ENCODE results near the gene PRR11.
"Not testable (repeated sequence)": the region's sequence is repeated elsewhere in the genome, so short reads cannot be mapped to it uniquely, and the experiment has no call there.

PRR11 gene

DNA sequence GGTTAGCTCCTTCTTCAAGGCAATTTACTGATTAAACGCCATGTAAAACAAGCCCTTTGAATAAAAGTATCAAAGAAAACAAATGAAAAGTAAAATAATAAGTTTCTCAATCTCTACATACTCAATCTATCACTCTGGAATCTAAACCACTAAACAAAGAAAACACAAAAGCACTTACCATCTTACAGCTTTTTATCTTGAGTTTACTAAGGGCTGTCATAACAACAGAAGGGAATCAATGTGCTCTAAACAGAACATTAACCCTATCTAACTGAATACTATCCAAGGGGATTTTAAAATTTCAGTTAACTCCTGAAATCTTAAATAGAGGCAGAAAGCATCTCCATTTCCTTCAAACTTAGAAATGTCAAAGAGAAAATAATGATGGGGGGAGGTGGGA lies 4.0 kb upstream of the PRR11 start:
- DNase-seq (ENCODE audit: low read depth): peak; percentile 67

DNA sequence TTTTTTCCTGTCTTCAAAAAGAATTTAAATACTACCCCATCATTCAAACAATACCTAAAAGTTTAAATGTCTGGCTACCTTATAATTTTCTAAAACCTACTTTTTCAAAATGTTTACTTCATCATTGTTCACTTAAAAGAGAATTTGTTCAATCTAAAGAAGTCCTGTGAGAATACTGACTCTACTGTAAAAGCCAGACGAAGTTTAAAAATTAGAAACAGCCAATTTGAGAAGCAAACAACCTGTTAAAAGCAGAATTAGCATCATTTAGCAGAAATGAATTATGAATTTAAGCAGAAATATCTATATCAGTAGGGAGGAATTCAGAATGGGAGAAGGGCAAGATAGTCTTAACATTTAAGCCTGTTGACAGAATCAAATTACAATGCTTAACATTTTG lies 2.6 kb upstream of the PRR11 start:
- no peak for DNase-seq (ENCODE audit: low read depth)

DNA sequence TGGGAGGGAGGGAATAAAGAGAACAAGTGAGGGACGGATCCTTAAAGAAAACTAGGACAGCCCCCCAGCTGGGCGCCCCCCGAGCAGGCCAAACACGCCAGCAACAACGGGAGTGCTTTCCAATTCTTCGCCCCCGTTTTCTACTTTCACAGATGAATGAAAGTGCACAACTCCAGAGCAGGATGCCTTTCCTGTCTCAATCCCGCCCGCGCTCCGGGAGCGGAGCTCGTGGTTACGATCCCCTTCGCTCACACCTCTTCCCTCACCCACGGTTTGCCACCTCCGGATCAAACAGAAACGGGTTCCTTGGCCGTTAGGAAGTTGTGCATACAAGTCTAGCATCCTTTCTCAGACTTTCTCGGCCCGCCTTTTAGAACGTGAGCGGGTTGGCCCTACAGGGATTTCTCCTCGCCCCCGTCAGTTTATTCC lies 1.2 kb upstream of the PRR11 start:
- peak; percentile 49 for DNase-seq (ENCODE audit: low read depth)

DNA sequence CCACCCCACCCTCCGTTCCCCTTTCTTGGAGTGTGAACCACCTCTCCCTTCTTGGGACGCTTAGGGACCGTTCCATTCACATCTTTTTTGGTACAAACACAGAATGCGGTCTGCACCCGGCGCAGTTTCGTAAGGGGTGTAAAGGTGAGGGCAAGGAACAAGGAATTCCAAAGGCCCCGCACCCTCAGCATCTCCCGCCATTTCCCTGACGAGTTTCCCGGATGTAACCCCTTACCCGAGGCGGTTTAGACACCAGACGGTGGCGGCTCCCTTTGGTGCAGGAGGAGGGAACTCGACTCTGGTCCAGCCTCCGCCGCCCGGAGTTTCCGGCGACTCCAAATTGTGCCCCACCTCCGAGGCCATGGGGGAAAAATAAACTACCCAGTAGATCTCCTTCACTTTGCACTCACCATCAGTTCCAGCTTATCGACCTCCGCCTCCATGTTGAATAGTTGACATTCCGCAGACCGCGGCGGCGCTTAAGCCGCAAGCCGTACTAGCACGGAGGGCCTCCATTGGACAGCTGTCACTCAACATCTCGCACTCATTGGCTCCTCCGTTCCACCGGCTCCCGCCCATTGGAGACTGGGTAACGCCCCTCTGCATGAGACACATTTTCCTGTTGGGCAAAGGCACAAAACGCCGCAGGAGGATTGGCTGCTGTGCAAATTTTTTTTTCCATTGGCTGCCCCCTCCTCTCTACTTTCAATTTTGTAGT lies 666 bp upstream of the PRR11 start, which contains the start of gene SKA2:
Gene SKA2 (minus strand): TSS at position 466 of the 718 bp plus-strand sequence. CDS start 23 bp downstream, at position 443.
- no peak for DNase-seq (ENCODE audit: low read depth)

DNA sequence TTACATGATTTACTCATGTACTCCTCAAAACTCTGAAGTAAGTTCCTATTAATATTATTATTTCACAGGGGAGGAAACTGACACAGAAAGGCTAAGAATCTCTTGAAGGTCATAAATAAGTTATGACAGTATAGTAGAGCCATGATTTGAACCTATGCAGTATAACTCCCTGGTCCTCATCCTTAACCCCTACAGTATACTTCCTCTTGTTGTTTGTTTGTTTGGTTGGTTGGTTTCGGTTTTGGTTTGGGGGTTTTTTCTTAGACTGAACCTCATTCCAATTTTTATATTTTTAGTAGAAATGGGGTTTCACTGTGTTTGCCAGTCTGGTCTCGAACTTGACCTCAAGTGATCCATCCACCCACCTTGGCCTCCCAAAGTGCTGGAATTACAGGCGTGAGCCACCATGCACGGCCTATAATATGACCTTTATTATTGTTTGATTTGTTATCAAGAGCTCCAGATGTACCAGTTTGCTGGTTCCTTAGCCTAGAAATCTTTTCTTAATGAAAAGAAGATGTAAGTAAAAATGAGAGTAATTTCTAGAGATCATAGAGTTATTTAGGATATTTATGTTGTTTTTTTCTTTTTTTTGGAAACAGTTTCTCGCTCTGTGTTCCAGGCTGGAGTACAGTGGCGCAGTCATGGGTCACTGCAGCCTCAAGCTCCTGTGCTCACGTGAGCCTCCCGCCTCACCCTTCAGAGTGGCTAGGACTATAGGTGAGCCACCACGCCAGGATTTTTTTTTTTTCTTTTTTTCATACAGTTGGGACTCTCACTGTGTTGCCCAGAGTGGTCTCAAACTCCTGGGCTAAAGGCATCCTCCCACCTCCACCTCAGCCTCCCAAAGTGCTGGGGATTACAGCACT lies 4.8 kb downstream of the PRR11 start:
- DNase-seq (ENCODE audit: low read depth): no peak

DNA sequence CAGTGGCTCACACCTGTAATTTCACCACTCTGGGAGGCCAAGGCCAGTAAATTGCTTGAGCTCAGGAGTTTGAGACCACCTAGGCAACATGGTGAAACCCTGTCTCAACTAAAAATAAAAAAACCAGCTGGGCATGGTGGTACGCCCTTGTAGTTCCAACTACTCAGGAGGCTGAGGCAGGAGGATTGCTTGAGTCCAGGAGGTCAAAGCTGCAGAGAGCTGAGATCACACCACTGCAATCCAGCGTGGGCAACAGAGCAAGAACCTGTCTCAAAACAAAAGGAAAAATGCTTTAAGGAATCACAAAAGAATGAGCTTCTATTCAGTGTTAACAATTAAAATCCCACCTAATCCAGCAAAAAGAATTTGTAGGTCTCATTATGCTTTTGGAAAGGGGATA lies 5.9 kb downstream of the PRR11 start:
- DNase-seq (ENCODE audit: low read depth): no peak

DNA sequence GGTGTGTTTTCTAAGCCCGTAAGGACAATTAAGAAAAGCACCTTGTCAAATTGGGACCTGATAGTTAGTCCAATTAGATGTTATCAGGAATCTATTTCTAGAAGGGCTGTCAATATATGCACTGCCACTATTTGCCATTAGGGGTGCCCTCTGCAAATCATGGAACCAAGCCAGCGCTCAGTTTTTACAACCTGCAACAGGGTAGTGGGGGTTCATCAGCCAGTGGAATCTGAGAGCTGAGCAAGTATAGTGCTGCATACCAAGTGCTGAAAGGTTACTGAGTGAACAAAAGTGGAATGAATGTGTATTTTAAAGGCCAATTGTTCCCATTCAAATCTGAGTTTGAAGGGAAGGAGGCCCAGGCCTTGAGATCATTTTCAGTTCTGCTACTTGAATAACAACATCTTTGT lies 10.4 kb downstream of the PRR11 start:
- DNase-seq (ENCODE audit: low read depth): peak; percentile 49

DNA sequence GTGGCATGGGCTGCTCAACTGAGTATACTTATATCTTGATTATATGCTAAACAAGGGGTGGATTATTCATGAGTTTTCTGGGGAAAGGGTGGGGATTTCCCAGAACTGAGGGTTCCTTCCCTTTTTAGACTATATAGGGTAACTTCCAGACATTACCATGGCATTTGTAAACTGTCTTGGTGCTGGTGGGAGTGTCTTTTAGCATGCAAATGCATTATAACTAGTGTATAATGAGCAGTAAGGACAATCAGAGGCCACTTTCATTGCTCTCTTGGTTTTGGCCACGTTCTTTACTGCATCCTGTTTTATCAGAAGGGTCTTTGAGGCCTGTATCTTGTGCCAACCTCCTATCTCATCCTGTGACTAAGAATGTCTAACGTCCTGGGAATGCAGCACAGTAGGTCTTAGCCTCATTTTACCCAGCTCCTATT lies 12.0 kb downstream of the PRR11 start:
- no peak for DNase-seq (ENCODE audit: low read depth)

DNA sequence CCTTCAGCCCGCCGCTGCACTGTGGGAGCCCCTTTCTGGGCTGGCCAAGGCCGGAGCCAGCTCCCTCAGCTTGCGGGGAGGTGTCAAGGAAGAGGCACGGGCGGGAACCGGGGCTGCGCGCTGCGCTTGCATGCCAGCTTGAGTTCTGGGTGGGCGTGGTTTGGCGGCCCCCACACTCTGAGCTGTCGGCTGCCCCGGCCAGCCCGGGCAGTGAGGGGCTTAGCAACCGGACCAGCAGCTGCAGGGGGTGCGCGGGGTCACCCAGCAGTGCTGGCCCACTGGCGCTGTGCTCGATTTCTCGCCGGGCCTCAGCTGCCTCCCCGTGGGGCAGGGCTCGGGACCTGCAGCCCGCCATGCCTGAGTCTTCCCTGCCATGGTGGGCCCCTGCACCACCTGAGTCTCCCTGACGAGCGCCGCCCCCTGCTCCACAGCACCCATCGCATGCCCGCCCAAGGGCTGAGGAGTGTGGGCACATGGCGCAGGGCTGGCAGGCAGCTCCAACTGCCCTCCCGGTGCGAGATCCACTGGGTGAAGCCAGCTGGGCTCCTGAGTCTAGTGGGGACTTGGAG lies 17.0 kb downstream of the PRR11 start:
- no peak for DNase-seq (ENCODE audit: low read depth)

DNA sequence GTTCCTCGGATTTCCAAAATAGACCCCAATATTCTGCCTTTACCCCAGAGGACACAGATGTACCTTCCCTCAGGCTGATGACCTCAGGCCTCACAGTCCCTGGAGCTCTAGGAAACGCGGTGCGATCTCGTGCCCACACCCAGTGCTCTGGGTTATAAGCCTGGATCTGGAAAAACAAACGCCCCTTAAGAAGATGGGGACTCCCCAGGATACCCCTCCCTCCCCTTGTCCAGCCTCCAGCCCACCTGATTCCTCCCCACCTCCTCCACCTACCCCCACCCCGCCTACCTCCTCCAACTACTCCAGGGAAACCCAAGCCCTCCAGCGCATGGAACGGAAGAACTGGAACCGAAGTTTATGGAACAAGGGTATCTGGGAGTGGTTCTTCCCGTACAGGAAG lies 19.1 kb downstream of the PRR11 start:
- DNase-seq (ENCODE audit: low read depth): no peak

DNA sequence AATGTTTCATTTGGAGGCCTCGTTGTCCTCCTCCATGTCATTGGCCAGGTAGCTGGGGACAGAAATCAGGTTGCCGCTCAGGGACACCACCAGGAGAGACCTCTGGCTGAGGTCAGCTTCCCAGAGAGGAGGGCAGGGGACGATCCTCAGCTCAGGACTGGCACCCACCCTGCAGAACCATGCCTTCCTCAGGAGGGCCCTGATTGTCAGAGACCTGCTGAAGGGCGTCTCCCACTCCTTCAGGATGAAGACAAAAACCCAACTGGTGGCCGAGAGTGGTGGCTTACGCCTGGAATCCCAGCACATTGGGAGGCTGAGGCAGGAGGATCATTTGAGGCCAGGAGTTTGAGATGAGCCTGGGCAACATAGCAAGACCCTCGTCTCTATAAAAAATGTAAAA lies 19.5 kb downstream of the PRR11 start:
- no peak for DNase-seq (ENCODE audit: low read depth)

DNA sequence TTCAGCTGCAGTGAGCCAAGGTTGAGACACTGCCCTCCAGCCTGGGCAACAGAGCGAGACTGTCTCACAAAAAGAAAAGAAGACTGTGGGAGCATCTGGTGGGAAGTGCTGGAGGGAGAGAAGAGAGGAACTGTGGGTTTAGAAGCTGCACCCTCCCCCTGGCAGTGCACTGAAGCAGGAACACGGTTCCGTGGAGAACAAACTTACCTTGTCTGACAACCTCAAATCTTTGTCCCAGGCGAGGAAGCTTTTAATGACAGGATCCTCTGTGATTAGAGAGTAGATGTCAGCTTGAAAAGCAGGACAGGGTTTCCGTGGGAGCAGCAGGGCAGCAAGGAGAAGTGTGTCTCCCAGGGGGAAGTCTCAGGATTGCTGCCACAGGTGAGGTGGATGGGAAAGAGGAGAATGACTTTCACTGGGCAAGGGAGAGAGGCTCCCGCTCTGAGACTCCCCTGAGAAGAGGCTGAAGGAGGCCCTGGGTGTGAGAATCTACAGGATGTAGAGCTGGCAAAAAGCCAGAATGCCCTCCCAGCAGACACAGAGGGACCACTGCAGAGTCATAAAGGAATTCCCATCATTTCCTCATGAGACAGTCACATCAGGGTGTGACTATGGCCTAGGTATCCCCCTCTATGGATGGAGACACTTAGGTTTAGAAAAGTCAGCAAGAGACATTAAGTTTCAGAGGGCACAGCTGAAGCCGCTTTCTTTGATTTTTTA lies 22.9 kb downstream of the PRR11 start:
- DNase-seq (ENCODE audit: low read depth): no peak

DNA sequence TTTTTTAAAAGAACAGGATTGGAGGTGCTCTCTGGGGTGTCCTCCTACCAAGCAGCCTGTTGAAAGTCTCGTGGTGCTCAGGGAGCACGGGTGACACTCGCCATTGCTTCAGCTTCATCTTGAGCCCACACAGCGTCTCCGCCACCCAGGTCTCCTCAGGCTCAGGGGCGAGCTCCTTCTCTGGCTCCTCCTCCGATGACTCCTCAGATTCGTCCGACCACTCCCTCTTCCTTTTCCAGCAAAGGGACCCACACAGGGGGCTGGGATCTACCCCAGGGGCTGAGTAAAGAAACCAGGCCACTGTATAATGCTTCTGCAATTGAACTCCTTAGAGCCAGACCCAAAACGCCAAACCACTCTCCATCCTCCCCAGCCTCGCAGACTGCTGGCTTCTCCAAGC lies 24.1 kb downstream of the PRR11 start:
- not testable (repeated sequence) for DNase-seq (ENCODE audit: low read depth)

DNA sequence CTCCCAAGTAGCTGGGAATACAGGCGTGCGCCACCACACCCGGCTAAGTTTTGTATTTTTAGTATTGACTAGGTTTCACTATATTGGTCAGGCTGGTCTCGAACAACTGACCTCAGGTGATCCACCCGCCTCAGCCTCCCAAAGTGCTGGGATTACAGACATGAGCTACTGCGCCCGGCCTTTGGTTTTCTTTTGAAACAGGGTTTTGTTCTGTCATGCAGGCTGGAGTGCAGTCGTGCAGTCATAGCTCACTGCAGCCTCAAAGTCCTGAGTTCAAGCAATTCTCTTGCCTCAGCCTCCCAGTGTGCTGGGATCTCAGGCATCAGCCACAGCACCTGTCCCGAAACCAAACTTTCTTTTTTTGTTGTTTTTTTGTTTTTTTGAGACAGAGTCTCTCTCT lies 25.1 kb downstream of the PRR11 start:
- DNase-seq (ENCODE audit: low read depth): no peak

DNA sequence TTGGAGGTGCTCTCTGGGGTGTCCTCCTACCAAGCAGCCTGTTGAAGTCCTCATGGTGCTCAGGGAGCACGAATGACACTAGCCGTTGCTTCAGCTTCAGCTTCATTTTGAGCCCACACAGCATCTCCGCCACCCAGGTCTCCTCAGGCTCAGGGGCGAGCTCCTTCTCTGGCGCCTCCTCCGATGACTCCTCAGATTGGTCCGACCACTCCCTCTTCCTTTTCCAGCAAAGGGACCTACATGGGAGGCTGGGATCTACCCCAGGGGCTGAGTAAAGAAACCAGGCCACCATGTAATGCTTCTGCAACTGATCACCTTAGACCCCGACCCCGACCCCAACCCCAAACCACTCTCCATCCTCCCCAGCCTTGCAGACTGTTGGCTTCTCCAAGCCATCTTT lies 25.9 kb downstream of the PRR11 start:
- DNase-seq (ENCODE audit: low read depth): no peak

DNA sequence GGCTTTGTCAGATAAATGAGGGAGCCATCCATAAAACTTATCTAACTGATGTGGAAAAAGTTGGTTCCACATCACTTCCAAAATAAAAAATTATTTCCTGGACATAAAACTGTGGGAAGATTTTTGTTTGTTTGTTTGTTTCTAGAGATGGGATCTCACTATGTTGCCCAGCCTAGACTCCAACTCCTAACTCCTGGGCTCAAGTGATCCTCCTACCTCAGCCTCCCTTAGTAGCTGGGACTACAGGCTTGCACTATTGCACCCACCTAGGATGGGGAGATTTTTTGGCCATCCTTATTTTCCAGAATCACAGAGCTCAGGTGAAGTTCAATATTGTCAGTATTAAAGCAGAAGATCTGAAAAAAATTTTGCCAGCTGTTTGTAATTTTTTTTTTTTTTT lies 30.5 kb downstream of the PRR11 start:
- no peak for DNase-seq (ENCODE audit: low read depth)

DNA sequence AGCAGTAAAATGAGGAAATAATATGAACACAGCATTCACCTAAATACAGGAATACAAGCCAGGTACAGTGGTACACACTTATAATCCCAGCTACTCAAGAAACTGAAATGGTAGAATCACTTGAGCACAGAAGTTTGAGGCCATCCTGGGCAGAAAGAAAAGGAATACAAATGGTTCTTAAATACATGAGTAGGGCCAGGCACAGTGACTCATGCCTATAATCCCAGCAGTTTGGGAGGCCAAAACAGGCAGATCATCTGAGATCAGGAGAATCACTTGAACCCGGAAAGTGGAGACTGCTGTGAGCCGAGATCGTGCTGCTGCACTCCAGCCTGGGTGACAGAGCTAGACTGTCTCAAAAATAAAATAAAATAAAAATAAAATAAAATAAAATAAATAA lies 31.3 kb downstream of the PRR11 start:
- peak; percentile 25 for DNase-seq (ENCODE audit: low read depth)

DNA sequence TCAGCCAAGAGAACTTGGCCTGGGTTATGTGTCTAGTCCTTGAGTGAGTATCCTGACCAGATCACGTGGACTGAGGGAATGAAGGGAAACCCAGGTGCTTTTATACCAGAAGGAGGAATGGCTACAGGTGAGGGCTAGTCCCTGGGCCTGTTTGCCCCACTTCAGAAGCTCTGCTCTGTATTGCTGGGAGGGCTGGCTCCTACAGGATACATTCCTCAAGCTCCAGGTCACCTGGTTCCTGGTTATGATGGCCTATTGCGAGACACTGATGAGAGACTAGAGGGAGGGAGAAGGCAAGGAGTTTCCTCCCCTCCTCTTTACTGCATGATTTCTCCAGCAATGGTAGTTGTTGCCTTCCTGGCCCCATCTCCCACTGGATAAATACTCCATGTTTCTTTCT lies 35.3 kb downstream of the PRR11 start:
- no peak for DNase-seq (ENCODE audit: low read depth)

DNA sequence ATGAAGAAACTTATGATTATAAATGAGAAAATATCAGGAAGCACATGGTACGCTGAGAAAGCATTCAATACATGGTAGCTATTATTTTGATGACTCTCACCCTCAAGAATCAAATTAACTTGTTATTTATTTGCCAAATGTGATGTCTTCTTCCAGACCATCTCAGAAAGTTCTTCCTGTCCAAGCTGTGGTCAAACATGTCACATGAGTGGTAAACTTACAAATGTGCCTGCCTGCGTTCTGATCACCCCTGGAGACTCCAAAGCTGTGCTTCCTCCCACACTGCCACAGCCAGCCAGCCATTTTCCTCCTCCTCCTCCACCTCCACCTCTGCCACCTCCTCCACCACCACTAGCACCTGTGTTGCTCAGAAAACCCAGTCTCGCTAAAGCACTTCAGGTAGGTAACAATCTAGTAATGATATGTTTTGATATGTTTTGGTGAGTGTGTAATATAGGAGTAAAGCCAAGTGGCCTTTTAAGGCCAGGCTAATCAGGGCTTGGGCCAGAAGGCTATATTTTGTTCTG lies 37.9 kb downstream of the PRR11 start:
- DNase-seq (ENCODE audit: low read depth): no peak

DNA sequence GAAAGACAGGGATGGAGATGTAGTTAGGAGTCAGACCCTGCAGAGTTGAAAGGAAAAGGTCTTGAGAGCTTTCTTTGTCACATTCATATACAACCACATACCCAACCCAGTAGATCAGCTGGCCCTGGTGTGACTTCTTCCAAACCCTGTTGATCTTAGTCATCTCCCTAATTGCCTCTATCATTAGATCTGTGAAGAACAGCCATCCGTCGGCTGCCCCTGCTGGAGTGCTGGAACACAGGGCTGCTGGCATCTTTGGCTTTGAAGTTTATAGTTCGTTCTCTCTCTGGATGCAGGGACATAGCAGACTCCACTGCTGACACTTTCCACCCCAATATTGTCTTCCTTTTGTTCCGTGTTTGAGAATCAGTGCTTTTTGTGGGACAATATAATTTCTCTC lies 43.9 kb downstream of the PRR11 start:
- DNase-seq (ENCODE audit: low read depth): no peak

DNA sequence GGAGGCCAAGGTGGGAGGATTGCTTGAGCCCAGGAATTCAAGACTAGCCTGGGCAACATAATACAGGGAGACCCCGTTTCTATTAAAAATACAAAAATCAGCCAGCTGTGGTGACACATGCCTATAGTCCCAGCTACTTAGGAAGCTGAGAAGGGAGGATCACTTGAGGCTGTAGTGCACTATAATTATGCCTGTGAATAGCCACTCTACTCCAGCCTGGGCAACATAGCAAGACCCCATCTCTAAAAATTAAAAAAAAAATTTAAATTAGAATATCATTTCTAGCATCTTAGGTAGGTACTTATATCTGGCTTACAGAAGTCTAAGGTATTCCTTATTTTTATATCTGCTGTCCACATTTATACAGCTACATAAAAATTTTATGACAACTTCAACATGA lies 46.8 kb downstream of the PRR11 start:
- DNase-seq (ENCODE audit: low read depth): no peak

DNA sequence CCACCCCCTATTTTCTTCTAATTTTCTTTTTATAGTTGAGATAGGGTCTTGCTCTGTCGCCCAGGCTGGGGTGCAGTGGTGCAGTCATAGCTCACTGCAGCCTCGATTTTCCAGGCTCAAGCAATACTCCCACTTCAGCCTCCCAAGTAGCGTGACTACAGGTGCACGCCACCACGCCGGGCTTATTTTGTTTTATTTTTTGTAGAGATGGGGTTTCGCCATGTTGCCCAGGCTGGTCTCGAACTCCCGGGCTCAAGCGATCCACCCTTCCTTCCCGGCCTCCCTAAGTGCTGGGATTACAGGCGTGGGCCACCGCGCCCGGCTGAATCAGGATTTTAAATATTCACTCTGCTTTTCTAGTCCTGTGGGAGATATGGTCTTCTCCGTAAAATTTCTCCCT lies 63.8 kb downstream of the PRR11 start:
- DNase-seq (ENCODE audit: low read depth): no peak

Measured in amniotic epithelial cell (primary cell).